RWPE2 (cell line): ENCODE results near the gene IL36A.

ENCODE experiments used
- ATAC-seq: fragments of 200-7000 bp; cut with Tn5 transposase; 3 replicates; pipeline ENCODE4 v1.9.1; 2021; ENCODE audit warnings: low read depth
- DNase-seq: peaks from one replicate; pipeline ENCODE4 v3.0.0-alpha.2; 2020; ENCODE audit warnings: low spot score
- H3K27ac ChIP-seq: fragments of 450-650 bp; 2 replicates; pipeline ENCODE4 v1.5.1; 2017; ENCODE audit warnings: mild to moderate bottlenecking; ENCODE audit not compliant: poor library complexity, severe bottlenecking
- H3K27me3 ChIP-seq: fragments of 250-450 bp; sonication (Bioruptor Pico); 2 replicates; pipeline ENCODE4 v1.5.1; 2021; ENCODE audit warnings: mild to moderate bottlenecking, moderate library complexity; ENCODE audit not compliant: insufficient read depth, poor library complexity, severe bottlenecking
- H3K36me3 ChIP-seq: fragments of 250-450 bp; sonication (Bioruptor Pico); 2 replicates; pipeline ENCODE4 v1.5.1; 2020; ENCODE audit warnings: low read depth, mild to moderate bottlenecking, moderate library complexity
- H3K4me1 ChIP-seq: fragments of 250-450 bp; sonication (Bioruptor Pico); 2 replicates; pipeline ENCODE4 v1.5.1; 2021; ENCODE audit warnings: mild to moderate bottlenecking, moderate library complexity; ENCODE audit not compliant: insufficient read depth, poor library complexity, severe bottlenecking
- H3K4me3 ChIP-seq: fragments of 250-450 bp; sonication (Bioruptor Pico); 2 replicates; pipeline ENCODE4 v1.5.1; 2021; ENCODE audit warnings: mild to moderate bottlenecking, moderate library complexity; ENCODE audit not compliant: severe bottlenecking
- H3K9me3 ChIP-seq: fragments of 250-450 bp; sonication (Bioruptor Pico); 2 replicates; pipeline ENCODE4 v1.5.1; 2021; ENCODE audit warnings: mild to moderate bottlenecking, moderate library complexity; ENCODE audit not compliant: severe bottlenecking
- CTCF ChIP-seq: fragments of 450-650 bp; IDR thresholded peaks from one replicate; pipeline ENCODE4 v1.5.1; 2017; ENCODE audit warnings: mild to moderate bottlenecking, moderate library complexity; ENCODE audit not compliant: poor library complexity, severe bottlenecking

The IL36A gene

GRCh38 chr2:113005030-113005509 lies at the start of gene IL36A:
Gene IL36A, plus strand, starts transcription at chr2:113005459. Its CDS starts 413 bp downstream, at chr2:113005872.
- H3K36me3 ChIP-seq: no peaks in the 10 kb centered on the region
- no peaks in the 10 kb centered on the region for H3K9me3 ChIP-seq
- no peak within 1 kb of the TSS for H3K4me3 ChIP-seq
- H3K27ac ChIP-seq: no peak within 1 kb of the TSS
- DNase-seq: no peak
- no peaks in the 10 kb centered on the region for H3K4me1 ChIP-seq
- no peak for ATAC-seq
- H3K27me3 ChIP-seq: no peaks in the 10 kb centered on the region
- TF ChIP-seq CTCF: no peak

- no peak for DNase-seq
- no peaks in the 10 kb centered on the region for H3K36me3 ChIP-seq
Observed at GRCh38 chr2:112957511-112957910, 47.7 kb upstream of the IL36A start.

DNA sequence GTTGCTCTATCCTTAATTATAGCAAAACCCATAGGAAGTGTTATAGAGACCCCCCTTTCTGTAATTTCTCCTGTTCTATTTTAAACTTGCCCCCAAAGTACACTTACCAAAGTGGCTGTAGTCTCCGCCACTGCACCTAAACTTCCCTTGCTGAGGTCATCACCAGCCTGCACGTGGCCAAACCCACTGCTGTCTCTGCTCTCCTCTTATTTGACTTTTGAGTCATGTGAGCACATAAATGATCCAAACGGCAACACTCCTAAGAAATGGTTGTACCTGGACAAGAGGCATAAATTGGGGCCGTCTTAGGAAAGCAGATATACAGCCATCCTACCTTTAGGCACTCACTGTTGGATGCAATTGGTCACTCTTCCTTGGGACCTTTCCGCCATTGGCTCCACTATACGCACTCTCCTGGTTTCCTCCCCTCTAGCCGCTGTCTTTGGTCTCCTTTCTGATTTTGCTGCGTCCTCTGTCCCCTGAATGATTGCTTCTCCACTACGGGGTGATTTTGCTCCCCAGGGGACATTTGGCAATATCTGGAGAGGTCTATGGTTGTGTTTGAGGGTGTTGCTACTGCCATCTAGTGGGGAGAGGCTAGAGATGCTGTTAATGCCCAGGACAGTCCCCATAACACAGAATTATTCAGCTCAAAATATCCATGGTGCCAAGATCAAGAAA lies 46.7 kb upstream of the IL36A start:
- no peaks in the 10 kb centered on the region for H3K9me3 ChIP-seq
- peak; percentile 97 for TF ChIP-seq CTCF
- H3K36me3 ChIP-seq: no peaks in the 10 kb centered on the region
- no peaks in the 10 kb centered on the region for H3K4me1 ChIP-seq
- DNase-seq (no peak), ATAC-seq (peak; percentile 85)
- H3K27ac ChIP-seq: no peak overlapping the region
- no peaks in the 10 kb centered on the region for H3K27me3 ChIP-seq
- H3K4me3 ChIP-seq: no peak overlapping the region

More at GRCh38 chr2:112957511-112957910, 47.7 kb upstream of the IL36A start:
- Histone ChIP-seq H3K27me3 (no peaks in the 10 kb centered on the region), H3K4me1 (no peaks in the 10 kb centered on the region), H3K9me3 (no peaks in the 10 kb centered on the region), H3K27ac (no peak overlapping the region), H3K4me3 (no peak overlapping the region)
- no peak for TF ChIP-seq CTCF
- ATAC-seq: no peak

DNA sequence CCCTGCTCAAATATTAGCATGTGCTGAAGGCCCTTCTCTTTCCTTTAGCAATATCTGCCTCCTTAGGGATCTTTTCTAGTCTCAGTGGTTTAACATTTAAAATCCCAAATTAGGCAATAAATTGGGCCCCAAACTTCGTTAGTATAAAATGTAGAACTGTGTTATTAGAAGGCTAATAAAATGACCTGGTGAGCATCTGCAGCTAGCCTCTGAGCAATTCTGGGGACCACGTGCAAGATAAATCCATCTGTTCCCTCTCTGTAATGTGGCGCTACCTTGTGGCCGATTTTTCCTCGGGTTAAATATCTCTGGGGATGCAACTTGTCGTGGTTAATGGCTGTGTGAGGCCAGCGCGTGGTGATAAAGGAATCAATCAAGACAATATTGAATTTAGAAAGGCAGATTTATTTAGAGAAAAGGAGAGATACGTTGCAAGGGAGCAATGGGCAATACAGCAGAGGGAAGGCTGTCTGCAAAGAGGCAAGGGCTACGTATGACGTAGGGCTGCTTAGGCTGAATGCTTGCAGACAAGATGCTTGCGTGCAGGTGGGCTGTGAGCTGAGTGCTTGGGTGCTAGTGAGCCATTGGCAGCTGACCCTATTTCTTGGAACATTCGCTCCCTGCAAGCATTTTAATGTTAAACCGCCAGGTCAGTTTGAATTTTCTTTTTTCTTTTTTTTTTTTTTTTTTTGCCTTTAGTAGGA lies 46.0 kb upstream of the IL36A start:
- Histone ChIP-seq H3K36me3 (no peaks in the 10 kb centered on the region), H3K4me1 (no peaks in the 10 kb centered on the region), H3K4me3 (no peak overlapping the region), H3K27me3 (no peaks in the 10 kb centered on the region), H3K27ac (no peak overlapping the region), H3K9me3 (no peaks in the 10 kb centered on the region)
- TF ChIP-seq CTCF: peak; percentile 78
- ATAC-seq (no peak), DNase-seq (no peak)
